H1 (cell line): Measurements from ENCODE around the gene ATF3. TPM values are rescaled to one million over a fixed set of nuclear protein-coding genes. Genes with fewer than 3 reads are reported as not detected.

Experiments used
- CTCF ChIA-PET: fragments of 300-600 bp; sonication (Branson Sonifier 250); formaldehyde crosslinking; loops from one replicate; lab custom pipeline; 2021; ENCODE audit not compliant: partially characterized antibody; lab: Charles Lee
- POLR2A ChIA-PET: fragments of 300-600 bp; sonication (Branson Sonifier 250); formaldehyde crosslinking; loops from one replicate; lab custom pipeline; 2021; ENCODE audit warnings: inconsistent platforms; ENCODE audit not compliant: partially characterized antibody; lab: Charles Lee
- DNase-seq, 2 experiments: peaks; one replicate each; pipeline versions ENCODE4 v3.0.0 to v3.0.0-alpha.2; 2010 to 2022; ENCODE audit warnings: low spot score in 2 of 2, low read depth in 1 of 2, mixed read lengths in 1 of 2
- FAIRE-seq: peaks from 2 replicates; lab custom pipeline; 2011; peaks lifted over from hg19 to GRCh38; lab: Jason Lieb, UNC
- H2AFZ ChIP-seq: 2 replicates; pipeline ENCODE4 v1.8.1; 2012; ENCODE audit warnings: low read length, inconsistent platforms
- H2AK5ac ChIP-seq: 2 replicates; pipeline ENCODE4 v1.6.1; 2013; ENCODE audit warnings: low read depth, low read length
- H2BK120ac ChIP-seq: replicated peaks from 2 replicates; pipeline ENCODE3; 2013; ENCODE audit warnings: low read depth, low read length, inconsistent platforms
- H2BK12ac ChIP-seq: 2 replicates; pipeline ENCODE4 v1.6.1; 2013; ENCODE audit warnings: low read depth, low read length
- H2BK15ac ChIP-seq: 2 replicates; pipeline ENCODE4 v1.6.1; 2013; ENCODE audit warnings: low read length
- H2BK20ac ChIP-seq: 2 replicates; pipeline ENCODE4 v1.6.1; 2013; ENCODE audit warnings: low read length
- H2BK5ac ChIP-seq: 2 replicates; pipeline ENCODE4 v1.6.1; 2013; ENCODE audit warnings: low read depth, low read length
- H3K14ac ChIP-seq: 2 replicates; pipeline ENCODE4 v1.6.1; 2013; ENCODE audit warnings: inconsistent platforms; ENCODE audit not compliant: insufficient read length
- H3K18ac ChIP-seq: 2 replicates; pipeline ENCODE4 v1.6.1; 2013; ENCODE audit warnings: low read length; ENCODE audit errors: extremely low read depth
- H3K23ac ChIP-seq: 2 replicates; pipeline ENCODE4 v1.6.1; 2013; ENCODE audit warnings: inconsistent platforms; ENCODE audit not compliant: insufficient read length
- H3K23me2 ChIP-seq: 2 replicates; pipeline ENCODE4 v1.6.1; 2013; ENCODE audit warnings: low read depth, low read length
- H3K27ac ChIP-seq: 2 replicates; pipeline ENCODE4 v1.6.1; 2011; ENCODE audit warnings: low read depth, low read length, inconsistent platforms
- H3K27me3 ChIP-seq, 4 experiments: replicated peaks in 1 of 4; 1 replicate in 1 of 4; 2 replicates in 3 of 4; pipeline versions ENCODE4 v1.6.1 to v1.8.1; 2011 to 2013; ENCODE audit warnings: low read length in 3 of 4, mild to moderate bottlenecking in 3 of 4, inconsistent platforms in 2 of 4, mixed read lengths in 2 of 4, moderate library complexity in 1 of 4; ENCODE audit not compliant: control insufficient read depth in 3 of 4, insufficient read depth in 3 of 4; ENCODE audit errors: extremely low read depth in 1 of 4
- H3K36me3 ChIP-seq, 4 experiments: 2 replicates each; pipeline versions ENCODE4 v1.6.1 to v1.8.1; 2011 to 2013; ENCODE audit warnings: mild to moderate bottlenecking in 4 of 4, low read length in 3 of 4, moderate library complexity in 2 of 4, control low read depth in 1 of 4, inconsistent platforms in 1 of 4; ENCODE audit not compliant: insufficient read depth in 4 of 4, control insufficient read depth in 2 of 4
- H3K4ac ChIP-seq: replicated peaks from 2 replicates; pipeline ENCODE3; 2013; ENCODE audit warnings: low read length, low read depth, mixed read lengths, inconsistent platforms; ENCODE audit not compliant: insufficient read length
- H3K4me1 ChIP-seq, 4 experiments: replicated peaks in 1 of 4; 1 replicate in 1 of 4; 2 replicates in 3 of 4; pipeline versions ENCODE4 v1.6.1 to v1.8.1; 2011 to 2013; ENCODE audit warnings: low read length in 3 of 4, inconsistent platforms in 2 of 4, mixed read lengths in 1 of 4; ENCODE audit not compliant: insufficient read depth in 4 of 4, control insufficient read depth in 3 of 4
- H3K4me2 ChIP-seq, 2 experiments: 2 replicates each; pipeline versions ENCODE4 v1.6.1 to v1.8.1; 2011 to 2013; ENCODE audit warnings: low read depth in 2 of 2, low read length in 2 of 2, control low read depth in 1 of 2, inconsistent platforms in 1 of 2, mild to moderate bottlenecking in 1 of 2; ENCODE audit not compliant: insufficient read depth in 1 of 2
- H3K4me3 ChIP-seq, 4 experiments: fragments of 200-600, 300-600 bp in 1 of 4; sonication (generic), shearing (Covaris generic), sonication (Bioruptor Twin) in 1 of 4; 2 replicates each; pipeline versions ENCODE4 v1.5.1 to v1.8.1; 2011 to 2016; ENCODE audit warnings: low read length in 4 of 4, low read depth in 3 of 4, control low read depth in 2 of 4, inconsistent platforms in 2 of 4, mild to moderate bottlenecking in 2 of 4, mixed read lengths in 1 of 4, moderate library complexity in 1 of 4; ENCODE audit not compliant: insufficient read depth in 2 of 4; ENCODE audit errors: extremely low read depth in 1 of 4
- H3K56ac ChIP-seq: replicated peaks from 2 replicates; pipeline ENCODE3; 2013; ENCODE audit warnings: low read depth, mild to moderate bottlenecking, mixed read lengths, low read length, inconsistent platforms; ENCODE audit not compliant: insufficient read length
- H3K79me1 ChIP-seq: 2 replicates; pipeline ENCODE4 v1.6.1; 2013; ENCODE audit warnings: low read depth, low read length, control low read depth
- H3K79me2 ChIP-seq, 2 experiments: 2 replicates each; pipeline versions ENCODE4 v1.6.1 to v1.8.1; 2012 to 2013; ENCODE audit warnings: low read length in 2 of 2, mild to moderate bottlenecking in 2 of 2, inconsistent platforms in 1 of 2; ENCODE audit not compliant: insufficient read depth in 2 of 2, control insufficient read depth in 1 of 2
- H3K9ac ChIP-seq, 4 experiments: replicated peaks in 1 of 4; 1 replicate in 1 of 4; 2 replicates in 3 of 4; pipeline versions ENCODE4 v1.6.1 to v1.8.1; 2011 to 2013; ENCODE audit warnings: low read depth in 3 of 4, low read length in 3 of 4, control low read depth in 2 of 4, mild to moderate bottlenecking in 2 of 4, moderate library complexity in 2 of 4, inconsistent platforms in 1 of 4; ENCODE audit errors: extremely low read depth in 1 of 4
- H3K9me3 ChIP-seq, 2 experiments: 2 replicates each; pipeline versions ENCODE4 v1.6.1 to v1.8.1; 2012 to 2013; ENCODE audit warnings: mild to moderate bottlenecking in 2 of 2, moderate library complexity in 2 of 2, control low read depth in 1 of 2, inconsistent platforms in 1 of 2, low read depth in 1 of 2, low read length in 1 of 2, mixed read lengths in 1 of 2; ENCODE audit not compliant: insufficient read depth in 2 of 2
- H4K20me1 ChIP-seq, 2 experiments: replicated peaks in 1 of 2; 2 replicates each; pipeline versions ENCODE3 to v1.8.1; 2011 to 2013; ENCODE audit warnings: inconsistent platforms in 2 of 2, low read length in 2 of 2, mild to moderate bottlenecking in 1 of 2; ENCODE audit not compliant: insufficient read depth in 2 of 2, control insufficient read depth in 1 of 2
- H4K5ac ChIP-seq: 2 replicates; pipeline ENCODE4 v1.6.1; 2013; ENCODE audit warnings: low read length, low read depth, mixed read lengths, inconsistent platforms; ENCODE audit not compliant: insufficient read length
- H4K8ac ChIP-seq: 2 replicates; pipeline ENCODE4 v1.8.0; 2013; ENCODE audit warnings: mild to moderate bottlenecking, moderate library complexity, low read length, inconsistent platforms; ENCODE audit not compliant: insufficient read depth; ENCODE audit errors: extremely low read depth
- H4K91ac ChIP-seq: replicated peaks from 2 replicates; pipeline ENCODE3; 2013; ENCODE audit warnings: low read length, mixed read lengths, inconsistent platforms; ENCODE audit not compliant: insufficient read length
- ASH2L ChIP-seq: fragments of 200-600, 300-600 bp; sonication (generic); IDR thresholded peaks from one replicate; pipeline ENCODE4 v1.7.1; 2017; ENCODE audit warnings: low read length
- CEBPB ChIP-seq: IDR thresholded peaks from 2 replicates; pipeline ENCODE4 v1.6.1; 2012; ENCODE audit warnings: low read depth, low read length
- CTCF ChIP-seq, 3 experiments: IDR thresholded peaks; 1 replicate in 2 of 3; 2 replicates in 1 of 3; pipeline versions ENCODE4 v1.5.1 to v1.6.1; 2011; ENCODE audit warnings: low read length in 3 of 3, mild to moderate bottlenecking in 3 of 3, inconsistent platforms in 2 of 3, low read depth in 1 of 3, moderate library complexity in 1 of 3; ENCODE audit not compliant: insufficient read depth in 1 of 3; ENCODE audit errors: control extremely low read depth in 1 of 3
- E2F6 ChIP-seq: IDR thresholded peaks from 2 replicates; pipeline ENCODE4 v1.6.1; 2012; ENCODE audit warnings: inconsistent platforms
- HDAC6 ChIP-seq: IDR thresholded peaks from one replicate; pipeline ENCODE4 v1.7.1; 2012; ENCODE audit warnings: low read depth, mild to moderate bottlenecking, inconsistent platforms, low read length, moderate library complexity
- KDM5A ChIP-seq: fragments of 200-600 bp; IDR thresholded peaks from 2 replicates; pipeline ENCODE4 v1.7.1; 2012; ENCODE audit warnings: mild to moderate bottlenecking, low read length, inconsistent platforms, mixed read lengths
- NRF1 ChIP-seq: IDR thresholded peaks from 2 replicates; pipeline ENCODE4 v1.6.1; 2011; ENCODE audit warnings: mild to moderate bottlenecking, low read depth, low read length, improper control_type of control experiment
- RBBP5 ChIP-seq: IDR thresholded peaks from 2 replicates; pipeline ENCODE4 v1.7.1; 2012; ENCODE audit warnings: low read depth, mild to moderate bottlenecking, inconsistent platforms, low read length, moderate library complexity, borderline replicate concordance
- RFX5 ChIP-seq: IDR thresholded peaks from 2 replicates; pipeline ENCODE4 v1.6.1; 2011; ENCODE audit warnings: low read depth, low read length, improper control_type of control experiment, borderline replicate concordance
- TEAD4 ChIP-seq: IDR thresholded peaks from 2 replicates; pipeline ENCODE4 v1.6.1; 2012; ENCODE audit warnings: low read depth, low read length, inconsistent platforms, mixed read lengths
- YY1 ChIP-seq: IDR thresholded peaks from 2 replicates; pipeline ENCODE4 v1.6.1; 2011; ENCODE audit warnings: low read depth, mild to moderate bottlenecking, low read length
- WGBS, 2 experiments: shearing (Covaris generic) in 1 of 2; methylation state at CpG; one replicate each; pipeline versions ENCODE4 v1.1.6 to v1.1.7; 2013 to 2015; ENCODE audit warnings: low lambda C conversion rate in 2 of 2, mixed read lengths in 2 of 2, inconsistent platforms in 1 of 2, low coverage in 1 of 2, missing lambda C conversion rate in 1 of 2; ENCODE audit not compliant: insufficient replicate concordance in 2 of 2, insufficient coverage in 1 of 2, insufficient read length in 1 of 2; ENCODE audit errors: extremely low coverage in 1 of 2, missing lambda C conversion rate in 1 of 2; 5-methylcytosine and 5-hydroxymethylcytosine counted together
- polyA plus RNA-seq, 7 experiments: library from polyadenylated mRNA; depleted of rRNA in 3 of 7; stranded (reverse) in 5 of 7; unstranded in 2 of 7; fragments of >200 nt in 5 of 7; fragments of 200-250 nt in 2 of 7; gene quantifications; 1 replicate in 5 of 7; 2 replicates in 1 of 7; 4 replicates in 1 of 7; pipeline versions ENCODE4 v1.2.1 to v1.2.3, GENCODE V29; 2011 to 2013; ENCODE audit warnings: missing spikeins in 2 of 7, mixed read lengths in 2 of 7
- total RNA-seq: library from RNA; stranded (reverse); fragmentation: NEBNext Ultra II Directional; extraction: Animal tissue kit (Norgen Biotek cat#: 25700); gene quantifications from 2 replicates; pipeline ENCODE4 v1.2.1, GENCODE V29; 2021

The ATF3 gene
- total and polyA plus RNA-seq, 2 of the 8 experiments (the other 6 are each of a cell fraction or from before 2014, with no cell fraction given), result 12.2 to 27.7 TPM

GRCh38 chr1:212596798-212597197 is 11.8 kb upstream of the ATF3 start:
- no peak overlapping the region for H3K4me3 ChIP-seq
- H3K4me1 ChIP-seq, result peaks cover 0 to 13% (median 3%) of the 10 kb centered on the region in 4 experiments; a peak in 6 of 7 replicates
- H3K4ac ChIP-seq, result no peak overlapping the region
- peak overlapping the region; percentile 14; the same call in 1 of the 2 replicates for H2BK5ac ChIP-seq
- no peaks in the 10 kb centered on the region for H3K79me2 ChIP-seq
- H2BK15ac ChIP-seq, result no peak overlapping the region
- DNase-seq (no peak), FAIRE-seq (no peak)
- H2BK12ac ChIP-seq, result no peak overlapping the region
- no peak overlapping the region; the same call in 1 of the 2 replicates for H2AFZ ChIP-seq
- no peaks in the 10 kb centered on the region for H3K79me1 ChIP-seq
- H3K4me2 ChIP-seq, result no peak overlapping the region
- H4K8ac ChIP-seq, result no peak overlapping the region
- no peak overlapping the region for H3K14ac ChIP-seq
- ChIA-PET POLR2A (interaction anchor here (0.7 to 7.7 kb wide), 4 partner anchors 9 to 118 kb away, joined by 3 to 88 read pairs (median 6); partner anchors contain the start of gene ATF3), CTCF (interaction anchor here (0.5 to 2.0 kb wide), 26 partner anchors 8 to 1130 kb away, joined by 3 to 15 read pairs (median 4); partner anchors contain the start of gene ATF3)
- no peaks in the 10 kb centered on the region for H3K23me2 ChIP-seq
- no peaks in the 10 kb centered on the region for H3K36me3 ChIP-seq
- no peak overlapping the region for H3K18ac ChIP-seq
- H4K5ac ChIP-seq, result no peak overlapping the region
- no peaks in the 10 kb centered on the region for H4K20me1 ChIP-seq
- no peak overlapping the region for H3K27ac ChIP-seq
- no peaks in the 10 kb centered on the region for H3K9me3 ChIP-seq
- no peak overlapping the region for H4K91ac ChIP-seq
- no peak overlapping the region for H2AK5ac ChIP-seq
- WGBS, 2 experiments, result 85% methylated on average over 3 of the region's 3 CpGs; no CpG with 5 or more reads in 1 of the 2 experiments
- H3K27me3 ChIP-seq, result no peaks in the 10 kb centered on the region; a peak in 2 of 7 replicates
- H3K9ac ChIP-seq, result no peak overlapping the region
- H2BK20ac ChIP-seq, result peak overlapping the region; percentile 15; the same call in 1 of the 2 replicates
- H3K23ac ChIP-seq, result no peak overlapping the region
- H2BK120ac ChIP-seq, result no peak overlapping the region
- H3K56ac ChIP-seq, result no peak overlapping the region
- TF ChIP-seq TEAD4, result no peak
- no peak for TF ChIP-seq CTCF (IDR thresholded peaks at IDR 0.05; ENCODE audit: control extremely low read depth in 1 of 3, insufficient read depth in 1 of 3, low read depth in 1 of 3, low read length in 3 of 3)
- no peak for TF ChIP-seq HDAC6
- TF ChIP-seq CEBPB, result no peak
- TF ChIP-seq RBBP5, result no peak
- TF ChIP-seq KDM5A, result no peak
- no peak for TF ChIP-seq ASH2L
- TF ChIP-seq NRF1, result no peak
- TF ChIP-seq RFX5, result no peak
- TF ChIP-seq YY1, result no peak
- TF ChIP-seq E2F6, result no peak
